ENCODE data around the gene MEIS1. TPM values are rescaled to one million over a fixed set of nuclear protein-coding genes. Genes with fewer than 3 reads are reported as not detected.

MEIS1 gene
- total RNA-seq = 54.2 TPM

GRCh38 chr2:66434679-66435548 is at the start of gene MEIS1:
Gene MEIS1 (plus strand): TSS chr2:66435125. CDS start chr2:66435857, 732 bp downstream.

